Epithelial cell of proximal tubule (primary cell): ENCODE data around the gene SLC26A6. TPM values are rescaled to one million over a fixed set of nuclear protein-coding genes. Genes with fewer than 3 reads are reported as not detected.

Experiments
- DNase-seq: peaks from one replicate; pipeline ENCODE4 v3.0.0-alpha.2; 2011; ENCODE audit warnings: low read depth
- H3K4me3 ChIP-seq: 2 replicates; pipeline ENCODE4 v1.5.1; 2011; ENCODE audit warnings: low read depth, mild to moderate bottlenecking, low read length
- total RNA-seq: library from RNA; depleted of rRNA; stranded (reverse); fragments of >200 nt; gene quantifications from 2 replicates; pipeline ENCODE4 v1.2.3, GENCODE V29; 2015
- TF ChIP-seq, protein P1 (sequence below): conservative IDR thresholded peaks from 2 replicates; pipeline ENCODE4 v1.5.1; 2012; ENCODE audit warnings: low read depth, mild to moderate bottlenecking, low read length

Gene SLC26A6
- total RNA-seq, 1 donor from 2014 or later, result 33.4 TPM

GRCh38 chr3:48660800-48661400 lies 25.6 kb upstream of the SLC26A6 start:
- no peak for DNase-seq
- H3K4me3 ChIP-seq, result peak overlapping the region; percentile 76
- TF ChIP-seq, protein P1, sequence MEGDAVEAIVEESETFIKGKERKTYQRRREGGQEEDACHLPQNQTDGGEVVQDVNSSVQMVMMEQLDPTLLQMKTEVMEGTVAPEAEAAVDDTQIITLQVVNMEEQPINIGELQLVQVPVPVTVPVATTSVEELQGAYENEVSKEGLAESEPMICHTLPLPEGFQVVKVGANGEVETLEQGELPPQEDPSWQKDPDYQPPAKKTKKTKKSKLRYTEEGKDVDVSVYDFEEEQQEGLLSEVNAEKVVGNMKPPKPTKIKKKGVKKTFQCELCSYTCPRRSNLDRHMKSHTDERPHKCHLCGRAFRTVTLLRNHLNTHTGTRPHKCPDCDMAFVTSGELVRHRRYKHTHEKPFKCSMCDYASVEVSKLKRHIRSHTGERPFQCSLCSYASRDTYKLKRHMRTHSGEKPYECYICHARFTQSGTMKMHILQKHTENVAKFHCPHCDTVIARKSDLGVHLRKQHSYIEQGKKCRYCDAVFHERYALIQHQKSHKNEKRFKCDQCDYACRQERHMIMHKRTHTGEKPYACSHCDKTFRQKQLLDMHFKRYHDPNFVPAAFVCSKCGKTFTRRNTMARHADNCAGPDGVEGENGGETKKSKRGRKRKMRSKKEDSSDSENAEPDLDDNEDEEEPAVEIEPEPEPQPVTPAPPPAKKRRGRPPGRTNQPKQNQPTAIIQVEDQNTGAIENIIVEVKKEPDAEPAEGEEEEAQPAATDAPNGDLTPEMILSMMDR, result no peak

GRCh38 chr3:48656841-48657281 lies 21.6 kb upstream of the SLC26A6 start:
- DNase-seq, result no peak
- peak overlapping the region; percentile 62 for H3K4me3 ChIP-seq
- TF ChIP-seq, protein P1, result no peak

- H3K4me3 ChIP-seq, result peak overlapping the region; percentile 62
- TF ChIP-seq, protein P1, result peak; percentile 65
- no peak for DNase-seq
Observed at GRCh38 chr3:48656061-48656840, 21.0 kb upstream of the SLC26A6 start.

GRCh38 chr3:48655606-48656005 lies 20.3 kb upstream of the SLC26A6 start:
- no peak for DNase-seq
- TF ChIP-seq, protein P1, result no peak
- H3K4me3 ChIP-seq, result peak overlapping the region; percentile 62

- TF ChIP-seq, protein P1, result no peak
- no peak overlapping the region for H3K4me3 ChIP-seq
- DNase-seq, result no peak
Observed at GRCh38 chr3:48655063-48655462, 19.8 kb upstream of the SLC26A6 start.

GRCh38 chr3:48652923-48653715 lies 17.9 kb upstream of the SLC26A6 start:
- H3K4me3 ChIP-seq, result no peak overlapping the region
- no peak for DNase-seq
- TF ChIP-seq, protein P1, result no peak
